Loucy (cell line): ENCODE measurements around the gene RNU6-7.

Source experiments
- H2AFZ ChIP-seq: fragments of 200-600 bp; sonication (generic); 2 replicates; pipeline ENCODE4 v1.6.0; 2016; ENCODE audit warnings: antibody characterized with exemption, mild to moderate bottlenecking, low read length, moderate library complexity
- H3F3A ChIP-seq: fragments of 200-600 bp; 2 replicates; pipeline ENCODE4 v1.6.0; 2016; ENCODE audit warnings: antibody characterized with exemption, low read depth, mild to moderate bottlenecking
- H3K27me3 ChIP-seq: fragments of 200-600 bp; sonication (generic); 2 replicates; pipeline ENCODE4 v1.6.1; 2014; ENCODE audit warnings: low read length, mild to moderate bottlenecking; ENCODE audit not compliant: insufficient read depth, poor library complexity, severe bottlenecking
- H3K36me3 ChIP-seq: fragments of 200-600 bp; sonication (generic); 2 replicates; pipeline ENCODE4 v1.6.1; 2016; ENCODE audit warnings: low read length; ENCODE audit not compliant: insufficient read depth
- H3K4me1 ChIP-seq: fragments of 200-600 bp; sonication (generic); 2 replicates; pipeline ENCODE4 v1.5.1; 2014; ENCODE audit warnings: low read length, mild to moderate bottlenecking; ENCODE audit not compliant: insufficient read depth, poor library complexity, severe bottlenecking
- H3K4me2 ChIP-seq: fragments of 200-600 bp; sonication (generic); 2 replicates; pipeline ENCODE4 v1.6.0; 2014; ENCODE audit warnings: antibody characterized with exemption, low read length, low read depth, mild to moderate bottlenecking; ENCODE audit not compliant: poor library complexity, severe bottlenecking
- H3K4me3 ChIP-seq: fragments of 200-600 bp; sonication (generic); 2 replicates; pipeline ENCODE4 v1.5.1; 2014; ENCODE audit warnings: low read length, mild to moderate bottlenecking, mixed read lengths; ENCODE audit not compliant: poor library complexity, severe bottlenecking
- H3K79me2 ChIP-seq: fragments of 200-600 bp; sonication (generic); 2 replicates; pipeline ENCODE4 v1.6.1; 2014; ENCODE audit warnings: low read length; ENCODE audit not compliant: insufficient read depth
- H3K9ac ChIP-seq: fragments of 200-600 bp; sonication (generic); 2 replicates; pipeline ENCODE4 v1.6.0; 2014; ENCODE audit warnings: mild to moderate bottlenecking, low read depth, low read length, moderate library complexity; ENCODE audit not compliant: poor library complexity, severe bottlenecking
- H3K9me2 ChIP-seq: fragments of 200-600 bp; sonication (generic); replicated peaks from 2 replicates; pipeline ENCODE4 v1.6.1; 2016; ENCODE audit warnings: low read depth, low read length, mixed read lengths
- H3K9me3 ChIP-seq: fragments of 200-600 bp; sonication (generic); 2 replicates; pipeline ENCODE4 v1.6.1; 2014; ENCODE audit warnings: mild to moderate bottlenecking, antibody characterized with exemption, low read length, low read depth; ENCODE audit not compliant: insufficient read depth
- H4K20me1 ChIP-seq: fragments of 200-600 bp; sonication (generic); 2 replicates; pipeline ENCODE4 v1.6.0; 2014; ENCODE audit warnings: antibody characterized with exemption, low read length, mild to moderate bottlenecking; ENCODE audit not compliant: insufficient read depth, poor library complexity, severe bottlenecking
- CTCF ChIP-seq: fragments of 200-600 bp; sonication (generic); conservative IDR thresholded peaks from 2 replicates; pipeline ENCODE4 v1.5.1; 2014; ENCODE audit warnings: mild to moderate bottlenecking, antibody characterized with exemption, low read length
- EZH2phosphoT487 ChIP-seq: fragments of 200-600 bp; IDR thresholded peaks from 2 replicates; pipeline ENCODE4 v1.6.1; 2018; ENCODE audit warnings: antibody characterized with exemption, mild to moderate bottlenecking, moderate library complexity, borderline replicate concordance

The RNU6-7 gene

GRCh38 chr14:32209471-32209870, 7.6 kb downstream of the RNU6-7 start:
- no peaks in the 10 kb centered on the region for H3F3A ChIP-seq
- H3K9me2 ChIP-seq, result no peaks in the 10 kb centered on the region
- H3K9ac ChIP-seq, result no peak overlapping the region
- H3K36me3 ChIP-seq, result no peaks in the 10 kb centered on the region
- H3K9me3 ChIP-seq, result no peaks in the 10 kb centered on the region
- H2AFZ ChIP-seq, result no peak overlapping the region
- TF ChIP-seq EZH2phosphoT487 (no peak), CTCF (no peak)
- H3K79me2 ChIP-seq, result no peaks in the 10 kb centered on the region
- H3K4me3 ChIP-seq, result no peak overlapping the region
- no peak overlapping the region for H3K4me2 ChIP-seq
- no peaks in the 10 kb centered on the region for H4K20me1 ChIP-seq
- H3K4me1 ChIP-seq, result peaks cover 10% of the 10 kb centered on the region
- H3K27me3 ChIP-seq, result no peaks in the 10 kb centered on the region

GRCh38 chr14:32211068-32211404, 9.2 kb downstream of the RNU6-7 start:
- Histone ChIP-seq H4K20me1 (no peaks in the 10 kb centered on the region), H3K4me3 (no peak overlapping the region), H3K9me2 (no peaks in the 10 kb centered on the region), H3K4me1 (peaks cover 3% of the 10 kb centered on the region), H2AFZ (no peak overlapping the region), H3K27me3 (no peaks in the 10 kb centered on the region), H3K36me3 (no peaks in the 10 kb centered on the region), H3K9ac (no peak overlapping the region), H3K4me2 (no peak overlapping the region), H3F3A (no peaks in the 10 kb centered on the region), H3K79me2 (no peaks in the 10 kb centered on the region), H3K9me3 (no peaks in the 10 kb centered on the region)
- no peak for TF ChIP-seq EZH2phosphoT487
- no peak for TF ChIP-seq CTCF

- peaks cover 6% of the 10 kb centered on the region for H3K4me1 ChIP-seq
- H3K4me3 ChIP-seq, result no peak overlapping the region
- no peaks in the 10 kb centered on the region for H3F3A ChIP-seq
- TF ChIP-seq EZH2phosphoT487 (no peak), CTCF (no peak)
- no peak overlapping the region for H3K9ac ChIP-seq
- H3K4me2 ChIP-seq, result no peak overlapping the region
- no peaks in the 10 kb centered on the region for H3K27me3 ChIP-seq
- H3K9me3 ChIP-seq, result no peaks in the 10 kb centered on the region
- H3K79me2 ChIP-seq, result no peaks in the 10 kb centered on the region
- no peaks in the 10 kb centered on the region for H3K9me2 ChIP-seq
- H2AFZ ChIP-seq, result no peak overlapping the region
- H3K36me3 ChIP-seq, result no peaks in the 10 kb centered on the region
- H4K20me1 ChIP-seq, result no peaks in the 10 kb centered on the region
Measured at GRCh38 chr14:32212833-32213232, 11.0 kb downstream of the RNU6-7 start.
